WERI-Rb-1 (cell line): Measurements from ENCODE around the gene INPP4B.

ENCODE experiments used
- DNase-seq: peaks from one replicate; pipeline ENCODE4 v3.0.0-alpha.2; 2020
- H3K27ac ChIP-seq: fragments of 250-450 bp; sonication (Bioruptor Pico); 2 replicates; pipeline ENCODE4 v1.5.1; 2020; ENCODE audit warnings: mild to moderate bottlenecking, moderate library complexity
- H3K27me3 ChIP-seq: fragments of 250-450 bp; sonication (Bioruptor Pico); 2 replicates; pipeline ENCODE4 v1.5.1; 2021; ENCODE audit warnings: mild to moderate bottlenecking, low read depth, moderate library complexity; ENCODE audit not compliant: insufficient read depth, severe bottlenecking
- H3K36me3 ChIP-seq: fragments of 250-450 bp; sonication (Bioruptor Pico); 2 replicates; pipeline ENCODE4 v1.5.1; 2020; ENCODE audit warnings: mild to moderate bottlenecking, moderate library complexity
- H3K4me3 ChIP-seq: 2 replicates; pipeline ENCODE4 v1.5.1; 2011; ENCODE audit warnings: low read depth, mild to moderate bottlenecking, control low read depth, low read length
- H3K9me3 ChIP-seq: fragments of 250-450 bp; sonication (Bioruptor Pico); 2 replicates; pipeline ENCODE4 v1.5.1; 2021; ENCODE audit warnings: mild to moderate bottlenecking, moderate library complexity; ENCODE audit not compliant: severe bottlenecking
- TF ChIP-seq, protein P1 (sequence below): IDR thresholded peaks from 2 replicates; pipeline ENCODE4 v1.5.1; 2011; ENCODE audit warnings: low read depth, mild to moderate bottlenecking, control low read depth, inconsistent platforms, low read length

INPP4B gene

DNA sequence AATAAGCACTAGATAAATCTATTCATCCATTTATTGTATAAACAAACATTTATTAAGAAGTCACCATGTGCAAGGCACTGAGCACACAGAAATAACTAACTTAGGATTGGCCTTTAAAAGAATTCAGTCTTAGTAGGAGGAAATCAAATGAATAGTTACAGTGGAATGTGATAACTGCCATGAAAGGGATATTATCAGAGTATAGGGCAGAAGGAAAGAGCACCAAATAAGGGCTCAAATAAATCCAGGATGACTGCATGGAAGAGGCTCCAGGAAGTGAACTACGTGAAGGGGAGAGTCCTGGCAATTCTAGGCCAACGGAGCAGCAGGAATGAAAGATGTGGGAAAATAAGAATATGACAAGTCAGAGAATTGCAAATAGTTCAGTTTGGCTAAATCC, 406.0 kb downstream of the INPP4B start:
- no peak overlapping the region for H3K27ac ChIP-seq
- TF ChIP-seq, protein P1, sequence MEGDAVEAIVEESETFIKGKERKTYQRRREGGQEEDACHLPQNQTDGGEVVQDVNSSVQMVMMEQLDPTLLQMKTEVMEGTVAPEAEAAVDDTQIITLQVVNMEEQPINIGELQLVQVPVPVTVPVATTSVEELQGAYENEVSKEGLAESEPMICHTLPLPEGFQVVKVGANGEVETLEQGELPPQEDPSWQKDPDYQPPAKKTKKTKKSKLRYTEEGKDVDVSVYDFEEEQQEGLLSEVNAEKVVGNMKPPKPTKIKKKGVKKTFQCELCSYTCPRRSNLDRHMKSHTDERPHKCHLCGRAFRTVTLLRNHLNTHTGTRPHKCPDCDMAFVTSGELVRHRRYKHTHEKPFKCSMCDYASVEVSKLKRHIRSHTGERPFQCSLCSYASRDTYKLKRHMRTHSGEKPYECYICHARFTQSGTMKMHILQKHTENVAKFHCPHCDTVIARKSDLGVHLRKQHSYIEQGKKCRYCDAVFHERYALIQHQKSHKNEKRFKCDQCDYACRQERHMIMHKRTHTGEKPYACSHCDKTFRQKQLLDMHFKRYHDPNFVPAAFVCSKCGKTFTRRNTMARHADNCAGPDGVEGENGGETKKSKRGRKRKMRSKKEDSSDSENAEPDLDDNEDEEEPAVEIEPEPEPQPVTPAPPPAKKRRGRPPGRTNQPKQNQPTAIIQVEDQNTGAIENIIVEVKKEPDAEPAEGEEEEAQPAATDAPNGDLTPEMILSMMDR = no peak
- no peaks in the 10 kb centered on the region for H3K27me3 ChIP-seq
- no peak for DNase-seq
- H3K4me3 ChIP-seq = no peak overlapping the region
- H3K36me3 ChIP-seq = no peaks in the 10 kb centered on the region
- peaks cover 7% of the 10 kb centered on the region for H3K9me3 ChIP-seq

DNA sequence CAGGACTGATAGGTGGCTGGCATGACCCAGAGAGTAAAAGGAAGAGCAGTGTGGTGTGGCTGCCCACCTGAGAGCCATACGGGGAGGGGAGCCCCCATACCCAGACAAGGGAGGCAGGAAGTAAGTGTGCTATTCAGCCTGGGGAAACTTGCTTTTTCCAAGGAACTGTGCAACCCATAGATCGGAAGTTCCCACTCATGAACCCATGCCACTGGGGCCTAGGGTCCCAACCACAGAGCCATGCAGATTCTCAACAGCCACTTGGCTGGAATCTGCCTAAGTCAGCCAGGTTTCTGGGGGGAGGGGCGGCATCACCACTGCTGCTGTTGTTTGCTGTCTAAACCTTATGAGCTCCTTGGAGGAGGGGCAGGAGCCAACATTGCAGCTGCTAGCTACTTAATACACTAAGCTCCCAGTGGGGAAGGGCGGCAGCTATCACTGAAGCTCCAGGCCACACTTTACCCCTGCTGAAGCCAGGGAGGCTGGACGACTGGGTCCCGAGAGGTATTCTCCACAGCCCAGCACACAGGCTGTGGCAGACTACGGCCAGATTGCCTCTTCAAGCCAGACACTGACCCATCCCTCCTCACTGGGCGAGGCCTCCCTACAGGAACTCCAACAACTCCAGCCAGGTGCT, 410.4 kb downstream of the INPP4B start:
- Histone ChIP-seq H3K36me3 (no peaks in the 10 kb centered on the region), H3K9me3 (peaks cover 7% of the 10 kb centered on the region), H3K4me3 (no peak overlapping the region), H3K27me3 (no peaks in the 10 kb centered on the region), H3K27ac (peak overlapping the region; percentile 85)
- DNase-seq = peak; percentile 98
- TF ChIP-seq, protein P1 = no peak

DNA sequence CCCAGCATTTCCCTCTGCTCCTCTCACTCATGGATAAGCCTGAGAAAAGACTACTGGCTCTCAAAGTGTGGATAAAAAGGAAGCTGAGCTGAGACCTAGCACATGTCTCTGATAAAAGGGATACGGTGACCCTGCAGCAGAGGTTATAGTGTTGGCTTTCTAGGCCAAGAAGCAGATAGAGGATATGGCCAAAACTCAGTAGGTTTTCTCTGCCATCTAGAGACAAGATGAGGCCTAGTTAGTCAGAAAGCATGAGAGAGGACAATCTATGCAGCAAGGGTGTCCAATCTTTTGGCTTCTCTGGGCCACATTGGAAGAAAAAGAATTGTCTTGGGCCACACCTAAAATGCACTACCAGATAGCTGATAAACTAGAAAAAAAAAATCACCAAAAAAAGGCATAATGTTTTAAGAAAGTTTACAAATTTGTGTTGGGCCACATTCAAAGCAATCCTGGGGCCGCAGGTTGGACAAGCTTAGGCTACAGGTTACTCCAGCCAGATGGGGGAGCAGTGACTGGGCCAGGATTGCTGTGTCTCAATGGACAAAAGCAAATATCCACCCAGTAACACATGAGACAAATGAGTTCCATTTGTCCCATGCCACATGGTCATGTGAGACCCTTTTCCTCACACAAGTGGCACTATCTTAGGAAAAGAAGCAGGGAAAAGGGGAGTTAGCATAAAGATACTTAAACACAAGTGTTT, 411.4 kb downstream of the INPP4B start:
- Histone ChIP-seq H3K36me3 (no peaks in the 10 kb centered on the region), H3K27me3 (no peaks in the 10 kb centered on the region), H3K9me3 (peaks cover 7% of the 10 kb centered on the region), H3K27ac (no peak overlapping the region), H3K4me3 (no peak overlapping the region)
- TF ChIP-seq, protein P1 = peak; percentile 33; the same call in 1 of the 2 replicates
- DNase-seq = peak; percentile 29

DNA sequence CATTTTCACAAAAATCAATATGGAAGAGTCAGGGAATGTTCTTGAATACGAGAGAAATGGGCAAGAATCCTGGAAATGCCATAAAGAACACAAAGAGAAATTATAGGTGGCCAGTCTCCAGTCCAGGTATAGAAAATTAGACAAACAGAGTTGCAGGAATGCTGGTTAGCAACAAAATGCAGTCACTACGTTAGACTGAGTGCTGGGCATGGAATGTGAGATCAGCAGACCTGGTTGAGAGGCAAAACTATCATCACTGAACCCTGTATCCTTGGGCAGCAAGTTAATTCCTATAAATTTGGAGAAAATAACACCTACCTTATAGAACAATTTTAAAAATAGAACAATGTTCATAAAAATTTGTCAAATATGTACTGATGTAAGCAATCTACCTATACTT, 417.4 kb downstream of the INPP4B start:
- TF ChIP-seq, protein P1 = no peak
- H3K27ac ChIP-seq = no peak overlapping the region
- H3K27me3 ChIP-seq = no peaks in the 10 kb centered on the region
- no peak for DNase-seq
- no peak overlapping the region for H3K4me3 ChIP-seq
- H3K36me3 ChIP-seq = no peaks in the 10 kb centered on the region
- H3K9me3 ChIP-seq = no peaks in the 10 kb centered on the region

DNA sequence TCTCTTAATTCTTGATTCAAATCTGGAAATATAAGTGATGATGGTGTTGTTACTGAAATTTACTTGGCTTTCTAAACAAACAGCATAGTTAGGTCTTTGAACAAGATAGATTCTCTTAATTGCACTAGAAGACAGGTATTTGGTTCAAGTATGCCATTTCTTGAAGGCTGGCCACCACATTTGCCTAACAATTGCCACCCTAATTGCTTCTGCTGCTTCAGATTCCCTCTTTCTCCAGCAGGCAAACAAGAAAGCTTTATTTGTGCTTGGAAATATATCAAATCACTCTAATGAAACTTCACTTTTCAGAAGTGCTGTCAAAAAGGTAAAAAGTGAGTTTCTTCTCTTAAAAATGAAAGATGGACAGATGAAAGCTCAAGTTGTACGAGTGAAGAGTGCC, 418.6 kb downstream of the INPP4B start:
- no peak overlapping the region for H3K27ac ChIP-seq
- no peaks in the 10 kb centered on the region for H3K9me3 ChIP-seq
- no peak overlapping the region for H3K4me3 ChIP-seq
- TF ChIP-seq, protein P1 = no peak
- no peaks in the 10 kb centered on the region for H3K27me3 ChIP-seq
- no peak for DNase-seq
- H3K36me3 ChIP-seq = no peaks in the 10 kb centered on the region

DNA sequence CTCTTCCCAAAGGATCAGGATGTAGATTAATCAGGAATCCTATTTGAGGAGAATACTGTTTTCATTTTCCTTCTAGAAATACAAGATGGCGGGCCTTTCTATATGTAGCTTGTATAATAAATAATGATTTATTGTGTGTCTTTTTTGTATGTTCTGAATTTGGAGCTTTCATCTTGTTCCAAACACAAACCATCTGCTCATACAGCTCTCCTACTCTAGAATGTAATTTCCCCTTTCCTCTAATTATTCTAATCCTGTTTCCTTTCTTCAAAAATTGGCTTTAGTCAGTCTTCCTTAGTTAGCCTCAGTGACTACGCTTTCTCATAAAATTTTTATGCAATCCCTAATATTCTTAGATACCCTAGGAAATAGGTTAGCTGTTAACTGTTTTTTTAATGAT, 422.2 kb downstream of the INPP4B start:
- Histone ChIP-seq H3K27me3 (no peaks in the 10 kb centered on the region), H3K9me3 (no peaks in the 10 kb centered on the region), H3K4me3 (no peak overlapping the region), H3K36me3 (no peaks in the 10 kb centered on the region), H3K27ac (no peak overlapping the region)
- DNase-seq = no peak
- TF ChIP-seq, protein P1 = no peak
